Common myeloid progenitor, CD34-positive (primary cell): ENCODE data around the gene SYT1.

ENCODE experiments used
- CTCF ChIA-PET: fragments of 350-600 bp; sonication (Branson Sonifier 250); formaldehyde crosslinking; loops from one replicate; lab custom pipeline; 2021; ENCODE audit warnings: antibody characterized with exemption; lab: Charles Lee
- POLR2A ChIA-PET: fragments of 350-600 bp; sonication (Branson Sonifier 250); formaldehyde crosslinking; loops from one replicate; lab custom pipeline; 2021; ENCODE audit warnings: antibody characterized with exemption; lab: Charles Lee
- DNase-seq, 3 donors: peaks; one replicate each; pipeline versions ENCODE4 v3.0.0 to v3.0.0-alpha.2; 2013
- H3K27ac ChIP-seq, 2 experiments: 1 replicate in 1 of 2; 2 replicates in 1 of 2; pipeline ENCODE4 v1.7.0; 2013; ENCODE audit warnings: inconsistent platforms in 2 of 2, low read length in 2 of 2, mild to moderate bottlenecking in 2 of 2, low read depth in 1 of 2, moderate library complexity in 1 of 2; ENCODE audit not compliant: severe bottlenecking in 2 of 2, insufficient read depth in 1 of 2, poor library complexity in 1 of 2
- H3K27me3 ChIP-seq, 5 experiments: replicated peaks in 2 of 5; 1 replicate in 3 of 5; 2 replicates in 2 of 5; pipeline versions ENCODE4 v1.6.1 to v1.7.0; 2013; ENCODE audit warnings: low read length in 4 of 5, mild to moderate bottlenecking in 2 of 5, moderate library complexity in 2 of 5, inconsistent platforms in 1 of 5; ENCODE audit not compliant: insufficient read depth in 5 of 5, control insufficient read depth in 4 of 5
- H3K36me3 ChIP-seq, 4 experiments: 1 replicate in 2 of 4; 2 replicates in 2 of 4; pipeline versions ENCODE4 v1.6.1 to v1.7.0; 2013; ENCODE audit warnings: low read length in 3 of 4, control low read depth in 1 of 4, mild to moderate bottlenecking in 1 of 4; ENCODE audit not compliant: control insufficient read depth in 4 of 4, insufficient read depth in 4 of 4
- H3K4me1 ChIP-seq, 4 experiments: 1 replicate in 3 of 4; 2 replicates in 1 of 4; pipeline versions ENCODE4 v1.6.1 to v1.7.1; 2013; ENCODE audit warnings: low read length in 3 of 4, mild to moderate bottlenecking in 3 of 4, control low read depth in 1 of 4, inconsistent platforms in 1 of 4, moderate library complexity in 1 of 4; ENCODE audit not compliant: control insufficient read depth in 4 of 4, insufficient read depth in 4 of 4; ENCODE audit errors: control extremely low read depth in 1 of 4
- H3K4me3 ChIP-seq, 7 experiments: 1 replicate in 4 of 7; 2 replicates in 3 of 7; pipeline versions ENCODE4 v1.5.1 to v1.7.0; 2013; ENCODE audit warnings: mild to moderate bottlenecking in 7 of 7, low read length in 6 of 7, moderate library complexity in 6 of 7, inconsistent platforms in 2 of 7, low read depth in 2 of 7, control low read depth in 1 of 7; ENCODE audit not compliant: insufficient read depth in 4 of 7, control insufficient read depth in 1 of 7; ENCODE audit errors: extremely low read depth in 1 of 7
- H3K9me3 ChIP-seq, 5 experiments: 1 replicate in 4 of 5; 2 replicates in 1 of 5; pipeline versions ENCODE4 v1.6.1 to v1.7.1; 2013; ENCODE audit warnings: low read length in 4 of 5, mild to moderate bottlenecking in 2 of 5, inconsistent platforms in 1 of 5, low read depth in 1 of 5, moderate library complexity in 1 of 5; ENCODE audit not compliant: control insufficient read depth in 4 of 5, insufficient read depth in 2 of 5; ENCODE audit errors: control extremely low read depth in 1 of 5
- WGBS: methylation state at CpG from one replicate; pipeline ENCODE4 v1.1.5; 2013; ENCODE audit not compliant: insufficient coverage; 5-methylcytosine and 5-hydroxymethylcytosine counted together

SYT1 gene

DNA sequence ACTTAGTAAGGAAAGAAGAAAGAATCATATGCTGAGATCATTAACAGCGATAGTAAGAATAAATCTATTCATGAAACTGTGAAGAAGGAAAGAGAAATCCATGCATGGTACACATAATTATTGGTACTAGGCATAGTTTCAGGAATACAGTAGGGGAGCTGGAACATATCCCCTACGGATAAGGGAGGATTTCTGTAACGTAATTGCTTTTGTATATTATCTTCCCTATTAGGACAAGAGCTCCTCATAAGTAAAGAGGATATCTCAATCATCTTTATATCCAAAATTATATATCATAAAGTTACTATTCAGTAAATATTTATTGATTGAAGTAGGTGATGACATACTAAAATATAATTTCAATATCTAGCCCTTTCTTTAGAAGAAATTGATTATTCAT lies 22.9 kb downstream of the SYT1 start:
- Histone ChIP-seq H3K4me3 (no peak overlapping the region), H3K27me3 (no peaks in the 10 kb centered on the region), H3K9me3 (no peaks in the 10 kb centered on the region), H3K27ac (no peak overlapping the region), H3K4me1 (peaks cover 0 to 4% (median 0%) of the 10 kb centered on the region in 4 experiments), H3K36me3 (no peaks in the 10 kb centered on the region)
- DNase-seq = no peak
- 80% methylated on average over 1 of the region's 3 CpGs for WGBS
- ChIA-PET POLR2A (no interaction called here), CTCF (no interaction called here)

DNA sequence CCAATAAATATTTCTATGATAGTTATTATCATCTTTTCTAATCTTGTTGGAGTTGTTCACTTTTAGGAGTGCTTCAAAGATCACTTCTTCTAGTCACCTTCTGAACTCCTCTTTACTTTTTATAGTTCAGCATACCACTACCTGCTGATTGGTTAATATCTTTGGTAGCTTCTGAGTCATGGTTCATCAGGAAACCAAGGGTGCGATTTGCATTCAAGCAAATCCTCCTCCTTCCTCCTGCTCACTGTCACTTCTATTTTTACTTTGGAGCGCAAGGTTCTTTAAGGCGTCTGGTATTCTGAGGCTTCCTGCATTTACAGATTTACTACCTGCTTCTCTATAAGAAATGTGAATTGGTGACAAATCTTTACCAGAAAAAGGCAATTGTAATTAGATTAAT lies 24.0 kb downstream of the SYT1 start:
- Histone ChIP-seq H3K4me3 (no peak overlapping the region), H3K27me3 (no peaks in the 10 kb centered on the region), H3K36me3 (no peaks in the 10 kb centered on the region), H3K4me1 (peaks cover 0 to 4% (median 0%) of the 10 kb centered on the region in 4 experiments), H3K9me3 (no peaks in the 10 kb centered on the region), H3K27ac (no peak overlapping the region)
- no CpG with 5 or more reads among the region's 3 CpGs for WGBS
- ChIA-PET POLR2A (no interaction called here), CTCF (no interaction called here)
- no peak for DNase-seq

DNA sequence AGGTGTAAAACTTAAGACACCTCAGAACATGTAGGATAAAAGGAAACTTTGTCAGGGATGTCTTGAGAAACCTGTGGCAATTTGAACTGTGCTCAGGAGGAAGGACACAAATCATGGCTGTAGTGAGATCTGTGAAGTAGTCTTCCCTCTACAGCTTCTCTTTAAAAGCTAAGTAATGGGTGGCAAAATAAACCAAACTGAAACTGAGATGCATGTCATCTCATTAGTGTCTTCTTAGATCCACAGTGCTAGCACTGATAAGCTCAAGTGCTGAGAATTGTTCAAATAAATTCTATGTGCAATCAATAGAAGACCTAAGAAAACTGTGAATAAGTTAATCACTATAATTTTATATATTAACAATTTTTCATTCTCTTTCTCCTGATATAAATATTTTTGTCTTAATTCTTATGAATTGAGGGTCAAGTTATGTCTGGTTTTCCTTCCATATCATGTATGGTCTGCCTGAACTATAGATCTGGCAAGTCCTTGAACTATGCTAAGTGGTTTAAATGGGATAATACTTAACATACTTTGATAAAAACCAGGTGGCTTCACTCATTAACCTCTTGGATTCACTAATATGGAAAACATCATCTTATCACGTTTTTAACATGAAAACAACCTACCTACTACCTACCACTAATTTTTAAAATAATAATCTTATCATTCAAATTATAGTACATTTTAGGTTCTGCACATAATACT lies 27.2 kb downstream of the SYT1 start:
- POLR2A ChIA-PET = no interaction called here
- Histone ChIP-seq H3K27ac (no peak overlapping the region), H3K4me1 (peaks cover 0 to 4% (median 0%) of the 10 kb centered on the region in 4 experiments), H3K36me3 (no peaks in the 10 kb centered on the region), H3K4me3 (no peak overlapping the region), H3K27me3 (no peaks in the 10 kb centered on the region), H3K9me3 (no peaks in the 10 kb centered on the region)
- CTCF ChIA-PET = no interaction called here
- WGBS = no CpG with 5 or more reads among the region's 1 CpG
- DNase-seq = no peak

DNA sequence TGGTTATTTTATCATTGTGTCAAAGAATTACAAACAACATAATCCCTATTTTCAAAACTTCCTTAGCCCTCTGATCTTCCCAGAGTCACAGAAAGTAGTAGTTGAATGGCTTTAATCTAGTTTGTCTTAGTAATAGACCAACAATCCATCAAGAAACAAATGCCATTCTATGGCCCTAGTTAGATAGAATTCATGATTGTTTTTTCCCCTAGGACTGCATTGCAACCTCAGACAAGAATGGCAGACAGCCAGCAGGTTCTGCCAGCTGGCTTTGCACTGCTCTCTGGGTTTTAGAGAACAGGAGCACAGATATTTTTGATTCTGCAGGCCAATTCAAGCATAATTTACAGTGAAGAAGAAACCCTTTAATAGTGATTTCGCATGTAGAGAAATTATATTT lies 33.8 kb downstream of the SYT1 start:
- ChIA-PET CTCF (no interaction called here), POLR2A (no interaction called here)
- H3K27ac ChIP-seq = no peak overlapping the region
- H3K36me3 ChIP-seq = no peaks in the 10 kb centered on the region
- DNase-seq = no peak
- H3K9me3 ChIP-seq = no peaks in the 10 kb centered on the region
- no peaks in the 10 kb centered on the region for H3K27me3 ChIP-seq
- no peak overlapping the region for H3K4me3 ChIP-seq
- WGBS = no CpG with 5 or more reads among the region's 1 CpG
- no peaks in the 10 kb centered on the region for H3K4me1 ChIP-seq

DNA sequence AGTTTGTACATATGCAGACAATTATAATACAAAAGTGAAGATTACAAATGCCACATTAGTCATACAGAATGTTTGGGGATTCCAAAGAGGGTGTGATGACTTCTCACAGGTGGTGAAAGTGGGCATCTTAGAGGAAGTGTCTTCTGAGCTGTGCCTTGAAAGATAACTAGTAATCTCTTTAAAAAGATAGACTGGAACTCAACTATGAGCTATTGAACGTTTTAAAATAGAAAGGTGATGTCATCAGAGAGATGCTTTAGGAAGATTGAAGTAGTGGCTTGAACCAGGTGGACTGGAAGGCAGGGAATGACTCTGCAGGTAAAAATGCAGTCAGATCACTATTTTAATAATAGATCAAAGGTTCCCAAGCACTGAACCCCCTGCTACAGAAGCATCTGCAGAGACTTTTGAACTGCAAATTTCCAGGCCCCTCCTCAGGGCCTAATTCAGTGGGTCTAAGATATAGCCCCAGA lies 50.3 kb downstream of the SYT1 start:
- H3K27ac ChIP-seq = no peak overlapping the region
- no peak overlapping the region for H3K4me3 ChIP-seq
- no peak for DNase-seq
- ChIA-PET CTCF (no interaction called here), POLR2A (interaction anchor here (0.7 kb wide), 1 partner anchor 27 kb away, joined by 3 read pairs; no protein-coding TSS in a partner anchor)
- no peaks in the 10 kb centered on the region for H3K27me3 ChIP-seq
- no peaks in the 10 kb centered on the region for H3K4me1 ChIP-seq
- H3K9me3 ChIP-seq = no peaks in the 10 kb centered on the region
- no peaks in the 10 kb centered on the region for H3K36me3 ChIP-seq
- 60% methylated on average over 1 of the region's 1 CpG for WGBS

DNA sequence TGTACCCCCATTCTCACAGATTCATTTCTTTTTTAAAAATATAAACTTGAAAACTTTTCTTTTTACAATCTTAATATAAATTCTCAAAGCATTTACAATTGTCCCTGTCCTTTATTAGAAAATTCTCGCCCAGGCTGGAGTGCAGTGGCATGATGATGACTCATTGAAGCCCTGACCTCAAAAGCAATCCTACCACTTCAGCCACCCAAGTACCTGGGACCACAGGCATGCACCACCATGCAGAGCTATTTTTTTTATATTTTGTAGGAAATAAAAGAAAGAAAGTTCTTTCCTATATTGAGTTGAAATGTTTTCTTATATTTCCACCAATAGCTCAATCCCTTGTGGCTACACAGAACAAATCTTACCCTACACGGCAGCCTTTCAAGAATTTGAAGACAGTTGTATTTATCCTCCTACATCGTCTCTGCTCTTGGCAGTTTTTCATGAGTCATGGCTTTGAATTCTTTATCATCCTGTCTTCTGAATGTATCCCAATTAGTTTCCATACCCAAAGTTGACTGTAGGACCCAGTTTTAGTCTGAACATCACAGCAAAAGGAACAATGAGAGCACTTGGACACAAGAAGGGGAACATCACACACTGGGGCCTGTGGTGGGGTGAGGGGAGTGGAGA lies 52.4 kb downstream of the SYT1 start:
- no peak for DNase-seq
- WGBS = 100% methylated on average over 3 of the region's 3 CpGs
- Histone ChIP-seq H3K4me3 (no peak overlapping the region), H3K4me1 (no peaks in the 10 kb centered on the region), H3K9me3 (no peaks in the 10 kb centered on the region), H3K27me3 (no peaks in the 10 kb centered on the region), H3K36me3 (no peaks in the 10 kb centered on the region), H3K27ac (no peak overlapping the region)
- CTCF ChIA-PET = no interaction called here
- POLR2A ChIA-PET = no interaction called here

DNA sequence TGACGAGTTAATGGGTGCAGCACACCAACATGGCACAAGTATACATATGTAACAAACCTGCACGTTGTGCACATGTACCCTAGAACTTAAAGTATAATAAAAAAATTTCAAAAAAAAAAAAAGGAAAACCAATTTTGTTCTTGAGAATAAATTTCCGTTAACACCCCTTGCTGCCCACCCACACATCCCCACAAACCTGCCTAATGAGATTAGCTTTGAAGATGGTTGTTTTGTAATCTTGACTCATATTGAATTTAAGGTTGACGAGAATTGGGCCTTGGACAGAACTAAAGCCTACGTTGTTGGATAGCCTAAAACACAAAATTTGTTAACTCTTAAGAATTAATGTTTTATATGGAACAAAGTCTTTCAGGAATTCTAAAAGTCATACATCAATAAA lies 52.9 kb downstream of the SYT1 start:
- H3K4me3 ChIP-seq = no peak overlapping the region
- DNase-seq = no peak
- H3K27ac ChIP-seq = no peak overlapping the region
- H3K27me3 ChIP-seq = no peaks in the 10 kb centered on the region
- no CpG with 5 or more reads among the region's 5 CpGs for WGBS
- no peaks in the 10 kb centered on the region for H3K9me3 ChIP-seq
- no peaks in the 10 kb centered on the region for H3K36me3 ChIP-seq
- POLR2A ChIA-PET = no interaction called here
- H3K4me1 ChIP-seq = no peaks in the 10 kb centered on the region
- CTCF ChIA-PET = interaction anchor here (0.7 kb wide), 1 partner anchor 52 kb away, joined by 3 read pairs; no protein-coding TSS in a partner anchor
